Vagina (tissue), 2 donors: ENCODE results near the gene ZCCHC8.
"Not testable (repeated sequence)": the region's sequence is repeated elsewhere in the genome, so short reads cannot be mapped to it uniquely, and the experiment has no call there.

Source experiments
- CTCF ChIP-seq, 3 experiments: fragments of 450-650 bp in 2 of 3; fragments of 200-600 bp in 1 of 3; sonication (generic) in 1 of 3; IDR thresholded peaks; one replicate each; pipeline ENCODE4 v1.5.1; 2017 to 2019; ENCODE audit warnings: antibody characterized with exemption in 3 of 3, mild to moderate bottlenecking in 2 of 3, moderate library complexity in 2 of 3
- POLR2A ChIP-seq, 2 donors: fragments of 450-650 bp; IDR thresholded peaks; one replicate each; pipeline ENCODE4 v1.6.1; 2017; ENCODE audit warnings: antibody characterized with exemption in 2 of 2, mild to moderate bottlenecking in 2 of 2, moderate library complexity in 2 of 2

GRCh38 chr12:122469856-122470255 is 30.9 kb downstream of the ZCCHC8 start:
- TF ChIP-seq CTCF, POLR2A (IDR thresholded peaks at IDR 0.05): not testable (repeated sequence)
